Testis (tissue), 3 donors: ENCODE measurements around the gene METTL13. TPM values are rescaled to one million over a fixed set of nuclear protein-coding genes. Genes with fewer than 3 reads are reported as not detected.

Source experiments
- DNase-seq: peaks from one replicate; pipeline ENCODE4 v3.0.0-alpha.2; 2019
- H3K27ac ChIP-seq, 2 donors: fragments of 200-600 bp; sonication (generic); one replicate each; pipeline ENCODE4 v1.5.1; 2019
- H3K27me3 ChIP-seq: fragments of 200-600 bp; sonication (generic); one replicate; pipeline ENCODE4 v1.5.1; 2019
- H3K36me3 ChIP-seq: fragments of 200-600 bp; sonication (generic); one replicate; pipeline ENCODE4 v1.5.1; 2017; ENCODE audit warnings: low read depth; ENCODE audit errors: missing control alignments
- H3K4me1 ChIP-seq: fragments of 200-600 bp; sonication (generic); one replicate; pipeline ENCODE4 v1.5.1; 2019
- H3K4me3 ChIP-seq, 2 donors: fragments of 200-600 bp; sonication (generic); one replicate each; pipeline ENCODE4 v1.5.1; 2017 to 2019
- H3K9me3 ChIP-seq: fragments of 200-600 bp; sonication (generic); one replicate; pipeline ENCODE4 v1.5.1; 2017
- POLR2A ChIP-seq: fragments of 450-650 bp; IDR thresholded peaks from one replicate; pipeline ENCODE4 v1.6.1; 2017; ENCODE audit warnings: antibody characterized with exemption, mild to moderate bottlenecking, moderate library complexity
- WGBS, 2 donors: methylation state at CpG; one replicate each; pipeline ENCODE4 v1.1.5; 2018; 5-methylcytosine and 5-hydroxymethylcytosine counted together
- intact Hi-C: fragments of 100-400 bp; cut with DNase I; formaldehyde crosslinking; loops from one replicate; pipeline ENCODE4 v1.15.1; 2023; ENCODE audit warnings: low total_unique reads
- polyA plus RNA-seq: library from polyadenylated mRNA; stranded (reverse); fragments of 350-450 nt; fragmentation: Illumina TruSeq; extraction: RNeasy Lipid Tissue Mini Kit (QIAGEN cat#74804); gene quantifications from one replicate; pipeline ENCODE4 v1.2.3, GENCODE V29; 2014; ENCODE audit warnings: low read depth, low replicate concordance; ENCODE audit not compliant: insufficient read depth
- total RNA-seq, 2 donors: library from RNA; depleted of rRNA; stranded (reverse); fragments of >200 nt; gene quantifications; one replicate each; pipeline ENCODE4 v1.2.3, GENCODE V29; 2016
- TF ChIP-seq, protein P1 (sequence below), 3 experiments: fragments of 450-650 bp in 2 of 3; fragments of 200-600 bp in 1 of 3; sonication (generic) in 1 of 3; IDR thresholded peaks; one replicate each; pipeline ENCODE4 v1.5.1; 2016 to 2019; ENCODE audit warnings: antibody characterized with exemption in 3 of 3, mild to moderate bottlenecking in 2 of 3, moderate library complexity in 1 of 3

Gene METTL13
- total and polyA plus RNA-seq, 3 donors from 2014 or later: 47.2 to 50.3 (median 47.5) TPM

GRCh38 chr1:171793636-171794035 lies 12.2 kb downstream of the METTL13 start:
- TF ChIP-seq POLR2A: no peak
- TF ChIP-seq, protein P1, sequence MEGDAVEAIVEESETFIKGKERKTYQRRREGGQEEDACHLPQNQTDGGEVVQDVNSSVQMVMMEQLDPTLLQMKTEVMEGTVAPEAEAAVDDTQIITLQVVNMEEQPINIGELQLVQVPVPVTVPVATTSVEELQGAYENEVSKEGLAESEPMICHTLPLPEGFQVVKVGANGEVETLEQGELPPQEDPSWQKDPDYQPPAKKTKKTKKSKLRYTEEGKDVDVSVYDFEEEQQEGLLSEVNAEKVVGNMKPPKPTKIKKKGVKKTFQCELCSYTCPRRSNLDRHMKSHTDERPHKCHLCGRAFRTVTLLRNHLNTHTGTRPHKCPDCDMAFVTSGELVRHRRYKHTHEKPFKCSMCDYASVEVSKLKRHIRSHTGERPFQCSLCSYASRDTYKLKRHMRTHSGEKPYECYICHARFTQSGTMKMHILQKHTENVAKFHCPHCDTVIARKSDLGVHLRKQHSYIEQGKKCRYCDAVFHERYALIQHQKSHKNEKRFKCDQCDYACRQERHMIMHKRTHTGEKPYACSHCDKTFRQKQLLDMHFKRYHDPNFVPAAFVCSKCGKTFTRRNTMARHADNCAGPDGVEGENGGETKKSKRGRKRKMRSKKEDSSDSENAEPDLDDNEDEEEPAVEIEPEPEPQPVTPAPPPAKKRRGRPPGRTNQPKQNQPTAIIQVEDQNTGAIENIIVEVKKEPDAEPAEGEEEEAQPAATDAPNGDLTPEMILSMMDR (IDR thresholded peaks at IDR 0.05): no peak
- H3K4me1 ChIP-seq: peaks cover 21% of the 10 kb centered on the region
- intact Hi-C loops: no loop called here
- no peaks in the 10 kb centered on the region for H3K27me3 ChIP-seq
- no peak overlapping the region for H3K4me3 ChIP-seq
- no peaks in the 10 kb centered on the region for H3K9me3 ChIP-seq
- 75 to 93% methylated on average over 1 of the region's 1 CpG for WGBS, 2 donors
- DNase-seq: no peak
- no peaks in the 10 kb centered on the region for H3K36me3 ChIP-seq
- peak overlapping the region; percentile 53 to 66 for H3K27ac ChIP-seq

- intact Hi-C loops: no loop called here
- peaks cover 26% of the 10 kb centered on the region for H3K4me1 ChIP-seq
- no peaks in the 10 kb centered on the region for H3K36me3 ChIP-seq
- H3K27ac ChIP-seq: peak overlapping the region; percentile 53 to 66
- TF ChIP-seq, protein P1 (IDR thresholded peaks at IDR 0.05): no peak
- no peak for TF ChIP-seq POLR2A
- WGBS, 2 donors: 90 to 95% methylated on average over 4 of the region's 4 CpGs
- no peaks in the 10 kb centered on the region for H3K9me3 ChIP-seq
- H3K27me3 ChIP-seq: no peaks in the 10 kb centered on the region
- DNase-seq: no peak
- H3K4me3 ChIP-seq: no peak overlapping the region
Measured at GRCh38 chr1:171794085-171794484, 12.6 kb downstream of the METTL13 start.

DNA sequence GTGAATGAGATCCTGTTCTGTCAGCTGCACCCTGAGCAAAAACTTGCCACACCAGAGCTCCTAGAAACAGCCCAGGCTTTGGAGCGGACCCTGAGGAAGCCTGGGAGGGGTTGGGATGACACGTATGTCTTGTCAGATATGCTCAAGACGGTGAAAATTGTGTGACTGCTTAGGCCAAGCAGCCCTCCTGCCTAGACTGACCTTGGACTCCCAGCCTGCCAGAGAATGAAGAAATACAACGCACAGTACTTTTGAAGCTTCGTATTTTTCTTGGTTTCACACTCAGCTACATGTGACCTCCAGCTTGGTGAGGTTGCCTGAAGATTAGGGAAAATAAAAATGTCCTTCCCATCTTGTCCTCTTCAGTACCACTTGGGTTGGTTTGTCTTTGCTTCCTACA lies 15.1 kb downstream of the METTL13 start:
- H3K36me3 ChIP-seq: no peaks in the 10 kb centered on the region

DNA sequence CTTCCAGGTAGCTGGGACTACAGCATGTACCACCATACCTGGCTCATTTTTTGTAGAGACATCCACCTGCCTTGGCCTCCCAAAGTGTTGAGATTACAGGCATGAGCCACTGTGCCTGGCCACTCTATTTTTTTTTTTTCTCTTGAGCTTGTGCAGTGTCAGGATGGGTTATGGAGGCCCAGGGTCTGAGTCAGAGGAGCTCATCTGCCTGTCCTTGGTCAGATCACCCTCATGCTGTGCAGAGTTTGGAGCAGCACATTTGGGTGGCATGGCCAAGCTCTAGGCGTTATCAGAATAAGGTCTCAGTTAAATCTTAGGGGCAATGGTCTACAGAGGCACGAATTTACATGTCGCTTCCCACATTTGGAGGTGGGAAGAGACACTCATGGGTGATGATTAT lies 16.9 kb downstream of the METTL13 start:
- Histone ChIP-seq H3K27ac (peak overlapping the region; percentile 48 to 60), H3K9me3 (no peaks in the 10 kb centered on the region), H3K36me3 (no peaks in the 10 kb centered on the region), H3K27me3 (no peaks in the 10 kb centered on the region), H3K4me3 (no peak overlapping the region), H3K4me1 (peaks cover 37% of the 10 kb centered on the region)
- 90 to 93% methylated on average over 3 of the region's 3 CpGs for WGBS, 2 donors
- no peak for DNase-seq
- intact Hi-C loops: no loop called here
- TF ChIP-seq, protein P1 (IDR thresholded peaks at IDR 0.05): no peak
- TF ChIP-seq POLR2A: no peak

More for the DNA sequence above, 15.1 kb downstream of the METTL13 start:
- Histone ChIP-seq H3K4me3 (no peak overlapping the region), H3K27me3 (no peaks in the 10 kb centered on the region), H3K4me1 (peaks cover 40% of the 10 kb centered on the region), H3K9me3 (no peaks in the 10 kb centered on the region), H3K27ac (peak overlapping the region; percentile 10 to 47)
- intact Hi-C loops: no loop called here
- WGBS, 2 donors: 54 to 65% methylated on average over 5 of the region's 5 CpGs
- TF ChIP-seq, protein P1 (IDR thresholded peaks at IDR 0.05): no peak
- no peak for TF ChIP-seq POLR2A
- DNase-seq: no peak

GRCh38 chr1:171798765-171799164 lies 17.3 kb downstream of the METTL13 start:
- DNase-seq: no peak
- intact Hi-C loops: no loop called here
- Histone ChIP-seq H3K27ac (peak overlapping the region; percentile 48 to 60), H3K36me3 (no peaks in the 10 kb centered on the region), H3K9me3 (no peaks in the 10 kb centered on the region), H3K4me1 (peaks cover 33% of the 10 kb centered on the region), H3K4me3 (no peak overlapping the region), H3K27me3 (no peaks in the 10 kb centered on the region)
- 77 to 84% methylated on average over 3 of the region's 3 CpGs for WGBS, 2 donors
- TF ChIP-seq, protein P1 (IDR thresholded peaks at IDR 0.05): no peak
- no peak for TF ChIP-seq POLR2A
